HEK293T (cell line): ENCODE measurements around the gene RD3L.

Experiments used
- BHLHE40 ChIP-seq: fragments of 450-650 bp; IDR thresholded peaks from 2 replicates; pipeline ENCODE4 v1.6.1; 2016; ENCODE audit warnings: mild to moderate bottlenecking, moderate library complexity, borderline replicate concordance
- ELF4 ChIP-seq: fragments of 450-650 bp; IDR thresholded peaks from 2 replicates; pipeline ENCODE4 v1.6.1; 2017; ENCODE audit warnings: antibody characterized with exemption
- FOXA1 ChIP-seq: fragments of 450-650 bp; IDR thresholded peaks from 2 replicates; pipeline ENCODE4 v1.6.1; 2016; ENCODE audit warnings: mild to moderate bottlenecking
- FOXK2 ChIP-seq: fragments of 450-650 bp; IDR thresholded peaks from 2 replicates; pipeline ENCODE4 v1.6.1; 2016; ENCODE audit warnings: mild to moderate bottlenecking
- FOXM1 ChIP-seq: fragments of 450-650 bp; IDR thresholded peaks from 2 replicates; pipeline ENCODE4 v1.6.1; 2017; ENCODE audit warnings: mild to moderate bottlenecking, borderline replicate concordance
- HDGF ChIP-seq: fragments of 450-650 bp; IDR thresholded peaks from 2 replicates; pipeline ENCODE4 v1.6.1; 2017; ENCODE audit warnings: antibody characterized with exemption, borderline replicate concordance
- L3MBTL2 ChIP-seq: fragments of 450-650 bp; conservative IDR thresholded peaks from 2 replicates; pipeline ENCODE4 v1.6.1; 2016; ENCODE audit warnings: mild to moderate bottlenecking
- LEF1 ChIP-seq: fragments of 450-650 bp; IDR thresholded peaks from 2 replicates; pipeline ENCODE4 v1.6.1; 2017; ENCODE audit warnings: mild to moderate bottlenecking, borderline replicate concordance
- SP1 ChIP-seq: fragments of 450-650 bp; IDR thresholded peaks from 2 replicates; pipeline ENCODE4 v1.6.1; 2017
- SUZ12 ChIP-seq: fragments of 450-650 bp; IDR thresholded peaks from 2 replicates; pipeline ENCODE4 v1.6.1; 2016; ENCODE audit warnings: mild to moderate bottlenecking
- TARDBP ChIP-seq: fragments of 450-650 bp; IDR thresholded peaks from 2 replicates; pipeline ENCODE4 v1.6.1; 2016
- TF ChIP-seq, protein P1 (sequence below): fragments of 450-650 bp; IDR thresholded peaks from 2 replicates; pipeline ENCODE4 v1.6.1; 2016

DNA sequence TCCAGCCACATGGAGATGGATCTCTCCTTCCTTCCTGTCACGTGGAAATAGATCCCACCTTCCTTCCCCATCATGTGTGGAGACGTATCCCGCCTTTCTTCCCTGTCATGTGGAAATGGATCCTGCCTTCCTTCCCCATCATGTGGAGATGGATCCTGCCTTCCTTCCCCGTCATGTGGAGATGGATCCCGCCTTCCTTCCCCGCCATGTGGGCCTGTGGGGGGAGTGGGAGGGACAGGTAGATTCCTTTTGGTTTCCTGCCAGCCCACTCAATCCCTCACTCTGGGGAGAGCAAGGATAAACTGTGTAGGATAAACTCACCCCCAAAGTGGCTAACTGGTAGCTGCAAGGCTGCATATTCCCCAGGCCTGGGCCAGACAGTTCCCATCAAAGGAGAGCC, 45.8 kb downstream of the RD3L start:
- TF ChIP-seq, protein P1, sequence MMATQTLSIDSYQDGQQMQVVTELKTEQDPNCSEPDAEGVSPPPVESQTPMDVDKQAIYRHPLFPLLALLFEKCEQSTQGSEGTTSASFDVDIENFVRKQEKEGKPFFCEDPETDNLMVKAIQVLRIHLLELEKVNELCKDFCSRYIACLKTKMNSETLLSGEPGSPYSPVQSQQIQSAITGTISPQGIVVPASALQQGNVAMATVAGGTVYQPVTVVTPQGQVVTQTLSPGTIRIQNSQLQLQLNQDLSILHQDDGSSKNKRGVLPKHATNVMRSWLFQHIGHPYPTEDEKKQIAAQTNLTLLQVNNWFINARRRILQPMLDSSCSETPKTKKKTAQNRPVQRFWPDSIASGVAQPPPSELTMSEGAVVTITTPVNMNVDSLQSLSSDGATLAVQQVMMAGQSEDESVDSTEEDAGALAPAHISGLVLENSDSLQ = no peak
- TF ChIP-seq HDGF (no peak), FOXK2 (no peak), BHLHE40 (no peak), SUZ12 (no peak), L3MBTL2 (no peak), FOXA1 (no peak), SP1 (no peak), TARDBP (no peak), LEF1 (no peak), FOXM1 (no peak), ELF4 (no peak)
